HEK293 (cell line): ENCODE measurements around the gene SCN4B.

ENCODE experiments used
- CTCF ChIA-PET: fragments of 350-600 bp; formaldehyde crosslinking; extraction: SDS; loops from one replicate; lab custom pipeline; 2021; ENCODE audit warnings: antibody characterized with exemption; lab: Yijun Ruan, JAX
- POLR2A ChIA-PET: fragments of 300-600 bp; formaldehyde crosslinking; extraction: SDS; loops from one replicate; lab custom pipeline; 2020; ENCODE audit warnings: antibody characterized with exemption, inconsistent platforms; lab: Yijun Ruan, JAX
- H3K27ac ChIP-seq: fragments of 200-500 bp; sonication (Bioruptor generic); 2 replicates; pipeline ENCODE4 v1.5.1; 2014; ENCODE audit warnings: low read depth, low read length, control low read depth, inconsistent platforms; ENCODE audit errors: extremely low read depth
- H3K36me3 ChIP-seq, 2 experiments: fragments of 200-500 bp in 1 of 2; sonication (Bioruptor generic) in 1 of 2; 1 replicate in 1 of 2; 2 replicates in 1 of 2; pipeline ENCODE4 v1.5.1; 2014 to 2017; ENCODE audit warnings: inconsistent platforms in 2 of 2, low read length in 2 of 2; ENCODE audit not compliant: control insufficient read depth in 2 of 2, insufficient read depth in 1 of 2
- H3K4me1 ChIP-seq: fragments of 200-500 bp; sonication (Bioruptor generic); 2 replicates; pipeline ENCODE4 v1.5.1; 2014; ENCODE audit warnings: mild to moderate bottlenecking, low read length, inconsistent platforms; ENCODE audit not compliant: control insufficient read depth, insufficient read depth
- H3K4me3 ChIP-seq: 2 replicates; pipeline ENCODE4 v1.5.1; 2011; ENCODE audit warnings: low read depth, mild to moderate bottlenecking, control low read depth, low read length, moderate library complexity
- H3K9me3 ChIP-seq: fragments of 200-500 bp; sonication (Bioruptor generic); 2 replicates; pipeline ENCODE4 v1.5.1; 2014; ENCODE audit warnings: low read depth, low read length, inconsistent platforms; ENCODE audit not compliant: control insufficient read depth, insufficient read depth
- BCL6B ChIP-seq: fragments of 450-650 bp; formaldehyde crosslinking; IDR thresholded peaks from 2 replicates; pipeline ENCODE4 v1.5.1; 2017; ENCODE audit warnings: missing biosample characterization, missing genetic modification characterization
- KLF17 ChIP-seq: fragments of 450-650 bp; formaldehyde crosslinking; IDR thresholded peaks from 2 replicates; pipeline ENCODE4 v1.5.1; 2016; ENCODE audit warnings: missing biosample characterization, missing genetic modification characterization
- PRDM10 ChIP-seq: fragments of 450-650 bp; formaldehyde crosslinking; IDR thresholded peaks from 2 replicates; pipeline ENCODE4 v1.5.1; 2016; ENCODE audit warnings: missing biosample characterization, missing genetic modification characterization
- ZFP3 ChIP-seq: fragments of 450-650 bp; formaldehyde crosslinking; IDR thresholded peaks from 2 replicates; pipeline ENCODE4 v1.5.1; 2016; ENCODE audit warnings: low read depth, missing biosample characterization, missing genetic modification characterization
- ZFP69B ChIP-seq: fragments of 450-650 bp; formaldehyde crosslinking; IDR thresholded peaks from 2 replicates; pipeline ENCODE4 v1.5.1; 2016; ENCODE audit warnings: missing biosample characterization, missing genetic modification characterization
- ZIC2 ChIP-seq: fragments of 450-650 bp; formaldehyde crosslinking; IDR thresholded peaks from 2 replicates; pipeline ENCODE4 v1.5.1; 2016; ENCODE audit warnings: missing biosample characterization, missing genetic modification characterization
- ZNF148 ChIP-seq: fragments of 450-650 bp; formaldehyde crosslinking; IDR thresholded peaks from 2 replicates; pipeline ENCODE4 v1.5.0; 2017; ENCODE audit warnings: missing biosample characterization, missing genetic modification characterization, borderline replicate concordance
- ZNF157 ChIP-seq: fragments of 450-650 bp; formaldehyde crosslinking; IDR thresholded peaks from 2 replicates; pipeline ENCODE4 v1.5.1; 2016; ENCODE audit warnings: missing biosample characterization, missing genetic modification characterization
- ZNF169 ChIP-seq: fragments of 450-650 bp; formaldehyde crosslinking; IDR thresholded peaks from 2 replicates; pipeline ENCODE4 v1.5.1; 2016; ENCODE audit warnings: missing biosample characterization, missing genetic modification characterization
- ZNF37A ChIP-seq: fragments of 450-650 bp; IDR thresholded peaks from 2 replicates; pipeline ENCODE4 v1.5.1; 2018; ENCODE audit warnings: missing biosample characterization, missing genetic modification characterization
- ZNF398 ChIP-seq: fragments of 450-650 bp; formaldehyde crosslinking; IDR thresholded peaks from 2 replicates; pipeline ENCODE4 v1.5.1; 2017; ENCODE audit warnings: missing biosample characterization, missing genetic modification characterization
- ZNF416 ChIP-seq: fragments of 450-650 bp; formaldehyde crosslinking; IDR thresholded peaks from 2 replicates; pipeline ENCODE4 v1.5.1; 2016; ENCODE audit warnings: missing biosample characterization, missing genetic modification characterization
- ZNF433 ChIP-seq: fragments of 450-650 bp; formaldehyde crosslinking; IDR thresholded peaks from 2 replicates; pipeline ENCODE4 v1.5.1; 2016; ENCODE audit warnings: missing biosample characterization, missing genetic modification characterization, low read depth
- ZNF623 ChIP-seq: fragments of 450-650 bp; formaldehyde crosslinking; IDR thresholded peaks from 2 replicates; pipeline ENCODE4 v1.5.1; 2016; ENCODE audit warnings: missing biosample characterization, missing genetic modification characterization
- ZNF677 ChIP-seq: fragments of 450-650 bp; IDR thresholded peaks from 2 replicates; pipeline ENCODE4 v1.5.0; 2018; ENCODE audit warnings: missing biosample characterization, mild to moderate bottlenecking, missing genetic modification characterization, moderate library complexity
- ZNF704 ChIP-seq: fragments of 450-650 bp; formaldehyde crosslinking; IDR thresholded peaks from 2 replicates; pipeline ENCODE4 v1.5.1; 2016; ENCODE audit warnings: missing biosample characterization, missing genetic modification characterization

The SCN4B gene

GRCh38 chr11:118142081-118142480 is 10.5 kb downstream of the SCN4B start:
- Histone ChIP-seq H3K9me3 (no peaks in the 10 kb centered on the region), H3K4me3 (no peak overlapping the region), H3K36me3 (no peaks in the 10 kb centered on the region), H3K4me1 (no peaks in the 10 kb centered on the region), H3K27ac (no peak overlapping the region)
- ChIA-PET CTCF (interaction anchor here (0.6 to 8.6 kb wide), 4 partner anchors 26 to 211 kb away, joined by 3 to 128 read pairs (median 4); no protein-coding TSS in a partner anchor), POLR2A (interaction anchor here (0.6 to 1.0 kb wide), 3 partner anchors 11 to 1096 kb away, joined by 3 read pairs; partner anchors contain the start of gene SCN4B)
- peak; percentile 21; the same call in 1 of the 2 replicates for TF ChIP-seq KLF17 (tag by site-specific recombination)
- peak; percentile 24; the same call in 1 of the 2 replicates for TF ChIP-seq ZIC2 (tag by site-specific recombination)
- TF ChIP-seq ZNF148 (tag by site-specific recombination), result no peak
- TF ChIP-seq ZNF623 (tag by site-specific recombination), result peak; percentile 68
- no peak for TF ChIP-seq ZFP3 (tag by site-specific recombination)

GRCh38 chr11:118139578-118139977 is 13.0 kb downstream of the SCN4B start:
- H3K9me3 ChIP-seq, result no peaks in the 10 kb centered on the region
- POLR2A ChIA-PET, result interaction anchor here (0.7 kb wide), 1 partner anchor 174 kb away, joined by 8 read pairs; no protein-coding TSS in a partner anchor
- no peak overlapping the region for H3K4me3 ChIP-seq
- TF ChIP-seq ZNF677 (tag by site-specific recombination), result no peak
- TF ChIP-seq ZNF169, result no peak
- no peak for TF ChIP-seq BCL6B (tag by site-specific recombination)
- no peak for TF ChIP-seq PRDM10 (tag by site-specific recombination)
- TF ChIP-seq ZNF157, result no peak
- TF ChIP-seq ZNF416, result no peak
- TF ChIP-seq KLF17 (tag by site-specific recombination), result no peak
- TF ChIP-seq ZNF704 (tag by site-specific recombination), result no peak
- TF ChIP-seq ZFP69B (tag by site-specific recombination), result no peak
- no peak for TF ChIP-seq ZNF37A (tag by site-specific recombination)
- TF ChIP-seq ZNF433, result no peak
- TF ChIP-seq ZNF398 (tag by site-specific recombination), result no peak
- TF ChIP-seq, all 188 proteins: peak for 0
- CTCF ChIA-PET, result interaction anchor here (0.7 to 0.9 kb wide), 3 partner anchors 28 to 33 kb away, joined by 3 read pairs; no protein-coding TSS in a partner anchor
- H3K36me3 ChIP-seq, result no peaks in the 10 kb centered on the region
- no peaks in the 10 kb centered on the region for H3K4me1 ChIP-seq
- H3K27ac ChIP-seq, result no peak overlapping the region
